Sciatic nerve (tissue), 2 donors: ENCODE data around the gene PRRC2A. TPM values are rescaled to one million over a fixed set of nuclear protein-coding genes. Genes with fewer than 3 reads are reported as not detected.
A peak's percentile ranks its signal among the peaks of the same experiment; 100 is the strongest.
"Not testable (repeated sequence)": the region's sequence is repeated elsewhere in the genome, so short reads cannot be mapped to it uniquely, and the experiment has no call there.

Experiments
- ATAC-seq: fragments of 200-7000 bp; cut with Tn5 transposase; one replicate; pipeline ENCODE4 v1.9.1; 2020; ENCODE audit warnings: mild to moderate bottlenecking, moderate library complexity
- DNase-seq: peaks from one replicate; pipeline ENCODE4 v3.0.0-alpha.2; 2020; ENCODE audit warnings: low spot score
- intact Hi-C: fragments of 100-400 bp; cut with DNase I; formaldehyde crosslinking; loops from one replicate; pipeline ENCODE4 v1.14.2; 2022
- total RNA-seq: library from RNA; stranded (reverse); fragmentation: NEBNext Ultra II Directional; extraction: Animal tissue kit (Norgen Biotek cat#: 25700); gene quantifications from one replicate; pipeline ENCODE4 v1.2.1, GENCODE V29; 2021
- donor health status: DM: no; HTN: no; CAD: no.
- donor health status: DM: no; HTN: no; CAD: no.

The PRRC2A gene
- total RNA-seq, 1 donor from 2014 or later, result 166 TPM

DNA sequence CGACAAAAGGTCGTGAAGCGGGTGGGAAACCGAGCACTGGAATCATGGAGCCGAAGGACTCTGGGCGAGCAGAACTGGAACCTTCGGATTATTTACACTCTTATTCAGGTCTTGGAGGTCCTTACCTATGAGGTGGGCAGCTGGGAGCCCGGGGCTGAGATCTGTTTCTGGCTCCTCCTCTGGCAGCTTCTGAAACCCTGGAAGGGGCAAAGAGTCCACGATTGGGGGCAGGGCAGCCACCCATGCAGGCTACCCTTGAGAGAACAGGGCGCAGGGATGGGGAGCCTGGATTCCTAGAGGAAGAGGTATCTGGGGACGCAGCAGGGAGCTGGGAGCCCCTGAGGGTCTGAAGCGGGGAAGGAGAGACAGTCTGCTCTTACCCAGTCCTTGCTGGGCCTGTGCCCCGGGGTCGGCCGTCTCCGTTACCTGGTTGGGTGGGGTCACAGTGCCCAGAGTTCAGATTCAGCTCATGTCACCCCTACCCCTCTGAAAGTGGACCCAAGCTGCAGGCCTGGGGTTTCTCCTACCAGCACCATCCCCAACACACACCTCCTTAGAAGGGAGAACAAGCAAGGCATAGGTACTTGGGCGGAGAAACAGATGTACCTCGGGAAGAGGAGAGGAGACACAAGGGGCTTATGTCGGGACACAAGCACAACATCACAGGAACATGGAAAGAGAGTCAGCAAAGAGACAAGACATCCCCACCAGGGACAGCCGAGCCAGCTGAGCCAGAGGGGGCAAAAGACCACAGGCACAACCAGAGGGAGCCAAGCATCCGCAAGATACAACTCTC, 38.9 kb upstream of the PRRC2A start:
- peak; percentile 44 for ATAC-seq
- intact Hi-C loops, result no loop called here
- no peak for DNase-seq

DNA sequence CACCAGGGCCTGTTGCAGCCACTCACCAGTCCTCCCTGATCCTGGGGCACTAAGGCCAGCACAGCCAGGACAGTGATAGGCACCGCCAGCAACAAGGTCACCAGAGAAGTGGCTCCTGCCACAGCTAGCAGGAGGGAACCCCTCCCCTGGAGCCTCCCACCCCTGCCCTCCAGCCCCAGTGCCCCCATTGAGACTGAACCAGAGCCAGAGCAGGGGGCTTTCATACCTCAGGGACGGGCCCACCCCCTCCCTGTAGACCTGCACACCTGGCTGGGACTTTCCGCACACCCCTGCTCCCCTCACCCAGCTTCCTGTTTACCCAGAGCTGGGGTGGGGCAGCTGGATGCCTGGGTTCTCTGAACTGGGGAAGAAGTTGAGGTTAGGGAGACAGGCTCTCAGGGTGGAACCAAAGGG, 38.3 kb upstream of the PRRC2A start, which contains the start of gene LTB:
Gene LTB (minus strand): TSS at position 195 of the 414 bp plus-strand sequence. CDS start 7 bp downstream, at position 188.
- ATAC-seq (no peak), DNase-seq (no peak)
- intact Hi-C loops, result no loop called here

GRCh38 chr6:31585491-31585890, 35.0 kb upstream of the PRRC2A start:
- DNase-seq, result no peak
- no peak for ATAC-seq

GRCh38 chr6:31586008-31586407, 34.5 kb upstream of the PRRC2A start, which contains the start of gene LST1:
LST1 (plus strand) TSS chr6:31586277; CDS start chr6:31587300, 1,023 bp downstream.
- intact Hi-C loops, result no loop called here
- peak; percentile 39 for ATAC-seq
- DNase-seq, result no peak

More at GRCh38 chr6:31585491-31585890, 35.0 kb upstream of the PRRC2A start:
- intact Hi-C loops, result no loop called here

- intact Hi-C loops, result no loop called here
- ATAC-seq (peak; percentile 69), DNase-seq (no peak)
Observed at GRCh38 chr6:31586599-31587281, 33.8 kb upstream of the PRRC2A start.

DNA sequence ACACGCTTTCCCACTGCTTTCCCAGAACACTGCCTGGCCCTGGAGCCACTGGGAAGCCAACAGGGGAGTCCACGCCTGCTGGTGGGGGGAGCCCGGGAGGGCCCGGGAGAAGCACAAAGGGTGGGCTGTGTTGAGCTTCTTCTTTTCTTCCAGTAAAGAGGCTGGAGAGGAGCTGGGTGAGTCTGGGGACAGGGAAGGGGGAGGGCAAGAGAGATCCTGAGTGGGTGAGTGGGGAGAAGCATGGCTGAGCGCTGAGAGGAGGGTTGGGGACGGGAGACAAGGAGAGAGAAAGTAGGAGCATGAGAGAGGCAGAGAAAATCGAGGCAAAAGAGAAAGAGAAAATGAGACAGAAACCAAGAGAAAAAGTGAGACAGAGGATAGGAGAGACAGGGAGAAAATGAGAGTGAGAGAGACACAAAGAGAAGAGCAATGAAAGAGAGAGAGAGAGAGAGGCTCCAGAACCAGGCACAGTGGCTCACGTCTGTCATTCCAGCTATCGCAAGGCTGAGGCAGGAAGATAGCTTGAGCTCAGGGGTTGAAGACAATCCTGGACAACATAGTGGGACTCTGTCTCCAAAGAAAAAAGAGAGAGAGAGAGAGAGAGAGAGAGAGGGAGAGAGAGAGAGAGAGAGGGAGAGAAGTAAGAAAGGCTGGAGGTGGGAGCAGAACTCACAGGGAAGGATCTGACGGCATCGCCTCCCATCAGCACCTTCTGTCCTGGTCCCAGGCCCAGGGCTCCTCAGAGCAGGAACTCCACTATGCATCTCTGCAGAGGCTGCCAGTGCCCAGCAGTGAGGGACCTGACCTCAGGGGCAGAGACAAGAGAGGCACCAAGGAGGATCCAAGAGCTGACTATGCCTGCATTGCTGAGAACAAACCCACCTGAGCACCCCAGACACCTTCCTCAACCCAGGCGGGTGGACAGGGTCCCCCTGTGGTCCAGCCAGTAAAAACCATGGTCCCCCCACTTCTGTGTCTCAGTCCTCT, 32.4 kb upstream of the PRRC2A start:
- ATAC-seq (no peak), DNase-seq (no peak)
- intact Hi-C loops, result no loop called here

DNA sequence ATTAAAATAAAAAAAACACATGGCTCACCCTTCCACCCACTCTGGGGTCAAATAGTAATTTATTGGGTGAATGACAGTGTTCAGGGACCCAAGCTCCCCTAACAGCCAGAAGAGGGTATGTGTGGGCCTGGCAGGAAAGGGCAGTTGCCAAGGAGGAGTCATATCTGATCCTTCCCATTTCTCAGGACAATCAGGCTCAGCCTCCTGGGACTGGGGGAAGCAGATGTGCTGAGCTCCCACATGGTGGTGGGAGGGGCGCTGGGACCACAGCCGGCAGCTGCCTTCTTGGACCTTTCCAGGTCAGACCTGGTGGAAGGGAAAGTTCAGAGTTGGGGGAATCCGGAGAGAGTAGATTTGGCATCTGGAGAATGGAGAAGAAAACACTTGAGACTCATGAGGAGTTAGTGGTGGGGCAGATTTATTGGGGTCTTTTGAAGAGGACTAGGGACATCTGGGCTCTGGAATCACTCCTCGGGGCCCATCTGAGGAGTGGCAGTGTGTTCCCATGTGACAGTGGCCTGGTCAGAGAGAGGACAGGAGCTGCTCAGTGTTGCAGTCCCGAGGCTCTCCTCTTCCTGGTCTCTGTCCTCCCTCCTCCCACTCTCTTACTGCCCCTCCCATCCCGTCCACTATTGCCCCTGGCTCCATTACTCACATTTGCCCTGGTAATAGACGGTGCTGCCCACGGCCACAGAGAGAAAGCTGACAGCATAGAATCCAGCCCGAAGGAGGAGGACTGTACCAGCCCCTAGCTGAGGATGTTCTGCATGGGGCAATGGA, 31.5 kb upstream of the PRRC2A start:
- no peak for ATAC-seq
- intact Hi-C loops, result no loop called here
- no peak for DNase-seq

- intact Hi-C loops, ATAC-seq, DNase-seq: not testable (repeated sequence)
Observed at GRCh38 chr6:31590691-31591090, 29.8 kb upstream of the PRRC2A start.

DNA sequence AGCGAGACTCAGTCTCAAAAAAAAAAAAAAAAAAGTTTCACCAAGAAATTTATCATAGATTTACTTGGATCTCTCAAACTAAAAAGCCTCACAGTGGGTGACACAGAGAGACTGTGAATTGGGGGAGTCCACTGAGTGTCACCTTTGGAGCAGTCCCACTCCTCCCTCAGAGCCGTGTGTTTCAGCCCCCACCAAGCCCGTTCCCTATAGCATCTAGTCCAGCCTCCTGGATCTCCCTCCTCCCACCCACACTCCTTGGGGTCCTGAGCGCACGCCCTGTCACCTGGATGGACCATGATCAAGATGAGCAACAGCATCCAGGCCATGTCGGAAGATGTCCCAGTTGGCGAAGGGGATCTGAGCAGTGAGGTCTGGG, 28.1 kb upstream of the PRRC2A start:
- ATAC-seq, result no peak
- intact Hi-C loops, result no loop called here
- no peak for DNase-seq

- DNase-seq, result no peak
- ATAC-seq, result peak; percentile 39
- intact Hi-C loops, result no loop called here
Observed at GRCh38 chr6:31597006-31597405, 23.5 kb upstream of the PRRC2A start.

GRCh38 chr6:31607317-31607716, 13.2 kb upstream of the PRRC2A start:
- ATAC-seq, result no peak
- intact Hi-C loops, result no loop called here
- no peak for DNase-seq

DNA sequence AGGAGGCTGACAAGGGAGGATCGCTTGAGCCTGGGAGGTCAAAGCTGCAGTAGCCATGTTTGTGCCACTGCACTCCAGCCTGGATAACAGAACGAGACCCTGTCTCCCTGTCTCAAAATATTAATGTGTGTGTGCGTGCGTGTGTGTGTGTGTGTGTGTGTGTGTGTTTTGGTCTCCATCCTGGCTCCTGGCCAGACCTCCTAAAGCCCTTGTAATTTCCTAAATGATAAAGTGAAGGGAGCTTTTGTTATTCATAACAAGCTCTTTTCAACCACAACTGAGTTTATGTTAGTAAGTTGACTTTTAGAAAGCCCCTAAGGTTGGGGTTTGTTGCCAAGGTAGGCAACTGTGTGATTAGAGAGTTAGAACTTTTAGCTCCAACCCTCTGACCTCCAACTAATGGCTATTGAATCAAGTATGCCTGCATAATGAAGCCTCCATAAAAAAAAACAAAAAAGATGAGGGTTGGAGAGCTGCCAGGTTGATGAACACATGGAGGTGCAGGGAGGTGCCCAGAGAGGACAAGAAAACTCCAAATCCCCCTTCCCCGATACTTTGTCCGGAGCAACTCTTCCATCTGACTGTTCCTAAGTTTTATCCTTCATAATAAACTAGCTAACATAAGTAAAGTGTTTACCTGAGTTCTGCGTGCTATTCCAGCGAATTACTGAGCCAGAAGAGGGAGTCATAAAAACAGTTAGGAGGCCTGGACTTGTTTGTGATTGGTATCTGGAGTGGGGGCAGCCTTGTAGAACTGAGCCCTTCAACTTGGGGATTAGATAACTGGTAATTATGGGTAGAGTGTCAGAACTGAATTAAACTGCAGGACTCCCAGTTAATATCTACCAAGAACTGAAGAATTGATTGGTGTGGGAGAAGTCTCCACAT, 10.8 kb upstream of the PRRC2A start:
- DNase-seq, result no peak
- intact Hi-C loops, result no loop called here
- ATAC-seq, result no peak

GRCh38 chr6:31610968-31611367, 9.5 kb upstream of the PRRC2A start:
- intact Hi-C loops, result no loop called here
- ATAC-seq (no peak), DNase-seq (no peak)

DNA sequence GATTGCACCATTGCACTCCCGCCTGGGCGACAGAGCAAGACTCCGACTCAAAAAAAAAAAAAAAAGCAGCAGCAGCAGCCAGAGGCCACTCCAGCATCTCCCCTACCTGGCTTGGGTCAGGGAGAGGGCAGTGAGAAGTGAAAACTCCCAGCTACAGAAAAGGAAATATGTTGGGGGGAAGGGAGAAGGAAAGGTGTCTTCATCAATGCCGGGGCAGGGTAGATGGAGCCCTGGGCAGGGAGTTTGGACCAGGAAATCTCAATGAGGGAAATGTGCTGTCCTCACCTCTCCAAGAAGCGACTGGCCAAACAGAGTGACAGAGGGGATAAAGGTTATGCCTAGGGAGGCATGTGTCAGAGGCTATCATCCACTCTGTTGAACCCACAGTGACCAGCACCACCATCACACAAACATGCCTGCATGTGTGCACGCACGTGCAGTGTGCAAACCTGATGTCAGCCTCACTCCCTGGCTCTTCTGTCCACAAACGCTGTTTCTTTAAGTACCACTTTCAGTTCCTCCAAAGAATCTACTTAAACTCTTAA, 6.4 kb upstream of the PRRC2A start:
- intact Hi-C loops, result no loop called here
- ATAC-seq, result peak; percentile 29
- no peak for DNase-seq

DNA sequence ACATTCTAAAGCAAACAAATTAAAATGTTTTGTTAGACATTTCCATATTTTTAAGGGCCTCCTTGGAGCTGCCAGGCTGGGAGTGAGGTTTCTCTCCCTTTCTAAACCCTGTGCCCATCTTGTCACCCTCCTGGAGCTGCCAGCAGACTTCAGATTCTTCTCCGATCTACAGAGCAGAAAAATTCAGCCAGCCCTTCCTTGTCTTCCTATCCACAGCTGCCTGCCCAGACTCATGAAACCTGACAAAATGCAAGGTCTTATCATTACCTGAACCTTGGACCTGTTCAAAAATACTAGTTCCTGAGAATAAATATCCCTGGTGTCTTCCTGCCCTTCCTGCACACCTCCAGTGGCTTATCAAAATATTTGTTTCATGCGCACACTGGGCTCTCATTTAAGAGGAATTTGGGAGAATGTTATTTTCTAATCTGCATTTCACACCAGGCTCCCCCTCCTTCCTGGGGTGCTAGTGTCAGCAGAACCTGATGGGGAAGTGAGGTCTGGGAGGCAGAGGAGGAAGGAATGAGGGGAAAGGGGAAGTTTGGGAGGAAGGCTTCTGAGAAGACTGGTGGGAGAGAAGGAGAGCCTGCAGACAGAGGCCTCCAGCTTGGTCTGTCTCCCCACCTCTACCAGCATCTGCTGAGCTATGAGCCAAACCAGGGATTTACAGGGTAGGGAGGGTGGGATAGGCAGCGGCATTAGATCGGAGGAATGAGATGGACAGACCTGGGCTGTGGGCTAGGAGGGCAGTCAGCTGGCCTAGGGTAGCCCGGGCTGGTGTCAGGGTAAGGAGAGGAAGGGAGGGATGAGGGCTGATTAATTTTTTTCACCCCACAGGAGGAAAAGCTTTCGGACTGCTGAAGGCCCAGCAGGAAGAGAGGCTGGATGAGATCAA, 5.6 kb upstream of the PRRC2A start, which contains the start of gene AIF1:
Gene AIF1 (plus strand): TSS at position 551 of the 895 bp plus-strand sequence. CDS start 96 bp downstream, at position 647.
- intact Hi-C loops, result no loop called here
- DNase-seq, result no peak
- ATAC-seq, result no peak

DNA sequence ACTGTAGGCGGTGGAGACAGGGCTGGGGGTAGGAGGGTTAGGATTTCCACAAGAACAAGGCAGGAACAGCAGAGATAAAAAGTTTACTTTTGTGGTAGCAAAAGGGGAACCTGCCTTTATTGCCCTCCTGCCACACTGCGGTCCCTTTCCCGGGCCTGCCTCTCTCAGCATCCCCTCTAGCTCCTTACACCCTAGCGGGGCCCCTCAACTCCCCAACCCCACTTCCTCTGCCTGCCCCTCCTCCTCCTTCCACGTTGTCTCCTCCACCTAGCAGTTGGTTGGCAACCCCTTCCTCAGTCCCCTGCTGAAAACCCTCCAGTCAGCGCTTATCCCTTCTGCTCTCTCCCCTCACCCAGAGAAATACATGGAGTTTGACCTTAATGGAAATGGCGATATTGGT, 4.8 kb upstream of the PRRC2A start:
- ATAC-seq (no peak), DNase-seq (no peak)
- intact Hi-C loops, result no loop called here
